ENCODE results near the gene TRAK1.

- TF ChIP-seq POLR2A (IDR thresholded peaks at IDR 0.05) (no peak), CTCF (IDR thresholded peaks at IDR 0.05) (no peak)
Measured at GRCh38 chr3:42195879-42196330, 104.7 kb downstream of the TRAK1 start.
